H9 (cell line): Measurements from ENCODE around the gene SLC39A8. TPM values are rescaled to one million over a fixed set of nuclear protein-coding genes. Genes with fewer than 3 reads are reported as not detected.

Source experiments
- DNase-seq: peaks from one replicate; pipeline ENCODE4 v3.0.0-alpha.2; 2017
- H2AFZ ChIP-seq: one replicate; pipeline ENCODE4 v1.6.1; 2013; ENCODE audit warnings: mild to moderate bottlenecking, low read length, control low read depth, moderate library complexity
- H2AK5ac ChIP-seq: 2 replicates; pipeline ENCODE4 v1.6.1; 2013; ENCODE audit warnings: low read length, control low read depth, mixed read lengths; ENCODE audit not compliant: insufficient read length
- H2BK120ac ChIP-seq: one replicate; pipeline ENCODE4 v1.6.1; 2013; ENCODE audit warnings: low read depth, mild to moderate bottlenecking, low read length, control low read depth, inconsistent platforms; ENCODE audit not compliant: poor library complexity, severe bottlenecking
- H2BK12ac ChIP-seq: 2 replicates; pipeline ENCODE4 v1.6.1; 2013; ENCODE audit warnings: low read length, control low read depth, mixed read lengths, low read depth; ENCODE audit not compliant: insufficient read length
- H2BK15ac ChIP-seq: 2 replicates; pipeline ENCODE4 v1.6.1; 2013; ENCODE audit warnings: low read depth, low read length, control low read depth
- H2BK20ac ChIP-seq: one replicate; pipeline ENCODE4 v1.6.1; 2013; ENCODE audit warnings: low read depth, mild to moderate bottlenecking, low read length, control low read depth, inconsistent platforms; ENCODE audit not compliant: poor library complexity, severe bottlenecking
- H2BK5ac ChIP-seq: 2 replicates; pipeline ENCODE4 v1.6.1; 2013; ENCODE audit warnings: low read length, control low read depth, mixed read lengths; ENCODE audit not compliant: insufficient read length
- H3K14ac ChIP-seq: 2 replicates; pipeline ENCODE4 v1.6.1; 2013; ENCODE audit warnings: low read length, control low read depth; ENCODE audit not compliant: insufficient read depth
- H3K18ac ChIP-seq: 2 replicates; pipeline ENCODE4 v1.6.1; 2013; ENCODE audit warnings: low read depth, mild to moderate bottlenecking, mixed read lengths, low read length, control low read depth; ENCODE audit not compliant: insufficient read length
- H3K23ac ChIP-seq: 2 replicates; pipeline ENCODE4 v1.6.1; 2013; ENCODE audit warnings: low read length, control low read depth, mixed read lengths, low read depth; ENCODE audit not compliant: insufficient read length
- H3K23me2 ChIP-seq: 2 replicates; pipeline ENCODE4 v1.6.1; 2013; ENCODE audit warnings: low read depth, mild to moderate bottlenecking, mixed read lengths, low read length, control low read depth; ENCODE audit not compliant: insufficient read length, poor library complexity, severe bottlenecking
- H3K27ac ChIP-seq: 2 replicates; pipeline ENCODE4 v1.5.1; 2013; ENCODE audit warnings: low read length, control low read depth, mixed read lengths, low read depth; ENCODE audit not compliant: insufficient read length
- H3K27me3 ChIP-seq: 2 replicates; pipeline ENCODE4 v1.6.1; 2013; ENCODE audit warnings: low read length, control low read depth, inconsistent platforms; ENCODE audit not compliant: insufficient read depth
- H3K4ac ChIP-seq: 2 replicates; pipeline ENCODE4 v1.6.1; 2013; ENCODE audit warnings: low read depth, mild to moderate bottlenecking, control low read depth, inconsistent platforms, low read length, moderate library complexity
- H3K4me1 ChIP-seq: 2 replicates; pipeline ENCODE4 v1.6.1; 2013; ENCODE audit warnings: low read length, control low read depth, inconsistent platforms; ENCODE audit not compliant: insufficient read depth
- H3K4me2 ChIP-seq: 2 replicates; pipeline ENCODE4 v1.6.1; 2013; ENCODE audit warnings: low read length, control low read depth, mixed read lengths; ENCODE audit not compliant: insufficient read length, insufficient read depth
- H3K56ac ChIP-seq: 2 replicates; pipeline ENCODE4 v1.6.1; 2013; ENCODE audit warnings: low read depth, mild to moderate bottlenecking, mixed read lengths, low read length, control low read depth; ENCODE audit not compliant: insufficient read length
- H3K79me1 ChIP-seq: 2 replicates; pipeline ENCODE4 v1.6.1; 2013; ENCODE audit warnings: low read depth, mild to moderate bottlenecking, moderate library complexity, low read length, control low read depth, inconsistent platforms; ENCODE audit not compliant: insufficient read depth, poor library complexity, severe bottlenecking
- H3K79me2 ChIP-seq: 2 replicates; pipeline ENCODE4 v1.6.1; 2013; ENCODE audit warnings: low read length, control low read depth, inconsistent platforms; ENCODE audit not compliant: insufficient read depth
- H3K9ac ChIP-seq: 2 replicates; pipeline ENCODE4 v1.6.1; 2013; ENCODE audit warnings: low read length, control low read depth, mixed read lengths; ENCODE audit not compliant: insufficient read length; ENCODE audit errors: extremely low read depth
- H3K9me3 ChIP-seq: one replicate; pipeline ENCODE4 v1.6.1; 2013; ENCODE audit warnings: low read depth, low read length, inconsistent platforms; ENCODE audit not compliant: control insufficient read depth
- H3T11ph ChIP-seq: one replicate; pipeline ENCODE4 v1.6.1; 2013; ENCODE audit warnings: mild to moderate bottlenecking, low read length, control low read depth, inconsistent platforms
- H4K20me1 ChIP-seq: one replicate; pipeline ENCODE4 v1.6.1; 2013; ENCODE audit not compliant: control insufficient read depth, insufficient read length, insufficient read depth
- H4K5ac ChIP-seq: 2 replicates; pipeline ENCODE4 v1.6.1; 2013; ENCODE audit warnings: low read depth, mild to moderate bottlenecking, mixed read lengths, low read length, control low read depth; ENCODE audit not compliant: insufficient read length
- H4K8ac ChIP-seq: replicated peaks from 2 replicates; pipeline ENCODE4 v1.6.1; 2013; ENCODE audit warnings: low read length, control low read depth, mixed read lengths, low read depth; ENCODE audit not compliant: insufficient read length
- H4K91ac ChIP-seq: 2 replicates; pipeline ENCODE4 v1.6.1; 2013; ENCODE audit warnings: low read depth, mild to moderate bottlenecking, moderate library complexity, mixed read lengths, low read length, control low read depth; ENCODE audit not compliant: insufficient read length
- H3K27ac Mint-ChIP-seq, 3 experiments: 2 replicates in 2 of 3; 3 replicates in 1 of 3; pipeline ENCODE4 v1.8.0; 2020 to 2021; ENCODE audit warnings: mixed read lengths in 3 of 3, mild to moderate bottlenecking in 1 of 3, moderate library complexity in 1 of 3
- H3K27me3 Mint-ChIP-seq: 2 replicates; pipeline ENCODE4 v1.8.0; 2021; ENCODE audit warnings: low read depth, mild to moderate bottlenecking, moderate library complexity, mixed read lengths
- H3K36me3 Mint-ChIP-seq, 3 experiments: 2 replicates in 2 of 3; 3 replicates in 1 of 3; pipeline ENCODE4 v1.8.0; 2020 to 2021; ENCODE audit warnings: low read depth in 3 of 3, mixed read lengths in 3 of 3; ENCODE audit not compliant: insufficient read depth in 1 of 3
- H3K4me1 Mint-ChIP-seq, 2 experiments: 2 replicates each; pipeline ENCODE4 v1.8.0; 2020; ENCODE audit warnings: mixed read lengths in 2 of 2
- H3K4me3 Mint-ChIP-seq, 2 experiments: 2 replicates in 1 of 2; 3 replicates in 1 of 2; pipeline ENCODE4 v1.8.0; 2020 to 2021; ENCODE audit warnings: mild to moderate bottlenecking in 2 of 2, mixed read lengths in 2 of 2, moderate library complexity in 1 of 2
- H3K9me3 Mint-ChIP-seq, 2 experiments: 2 replicates in 1 of 2; 3 replicates in 1 of 2; pipeline ENCODE4 v1.8.0; 2020; ENCODE audit warnings: mild to moderate bottlenecking in 2 of 2, mixed read lengths in 2 of 2, moderate library complexity in 1 of 2
- WGBS: extraction: QIAGEN DNeasy Blood & Tissue Kit; methylation state at CpG from one replicate; pipeline ENCODE4 v1.1.7; 2013; ENCODE audit warnings: missing lambda C conversion rate, low lambda C conversion rate, mixed read lengths; ENCODE audit not compliant: insufficient read length; ENCODE audit errors: extremely low coverage; 5-methylcytosine and 5-hydroxymethylcytosine counted together
- total RNA-seq: library from RNA; stranded (reverse); gene quantifications from 2 replicates; pipeline ENCODE4 v1.2.1, GENCODE V29; 2021
- TF ChIP-seq, protein P1 (sequence below): fragments of 200-600 bp; sonication (generic); conservative IDR thresholded peaks from 3 replicates; pipeline ENCODE4 v1.8.0; 2021; ENCODE audit warnings: antibody characterized with exemption, mild to moderate bottlenecking

The SLC39A8 gene
- total RNA-seq, 1 experiment from 2014 or later = 11.0 TPM

DNA sequence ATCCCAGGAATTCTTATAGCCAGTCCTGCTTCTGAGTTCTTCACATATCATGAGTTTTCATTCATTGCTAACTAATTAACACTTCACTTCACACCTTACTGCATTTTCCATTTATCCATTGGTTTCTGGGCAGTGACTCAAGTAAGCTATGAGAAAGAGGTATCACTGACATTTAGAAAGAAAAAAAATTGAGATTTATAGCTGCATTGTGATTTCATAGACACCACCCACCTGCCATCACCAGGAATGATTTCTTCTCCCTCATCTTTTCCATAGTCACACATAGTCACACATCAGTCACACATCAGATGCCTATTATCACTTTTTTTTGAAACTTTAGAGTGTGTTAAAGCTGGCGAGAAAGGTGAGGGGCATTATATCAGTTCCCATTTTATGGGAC is 121.8 kb downstream of the SLC39A8 start:
- H3K9me3 Mint-ChIP-seq = peaks cover 13 to 21% of the 10 kb centered on the region in 2 experiments
- H3K27ac ChIP-seq = no peak overlapping the region
- H4K20me1 ChIP-seq = no peaks in the 10 kb centered on the region
- no peak overlapping the region for H3K4me3 Mint-ChIP-seq
- H3K23me2 ChIP-seq = no peaks in the 10 kb centered on the region
- H3K27me3 Mint-ChIP-seq = no peaks in the 10 kb centered on the region
- no peak overlapping the region for H2BK5ac ChIP-seq
- H3K9me3 ChIP-seq = no peaks in the 10 kb centered on the region
- H4K8ac ChIP-seq = no peak overlapping the region
- H3K79me1 ChIP-seq = no peaks in the 10 kb centered on the region
- no peak for DNase-seq
- peaks cover 2 to 6% (median 2%) of the 10 kb centered on the region in 3 experiments; a peak in 4 of 7 replicates for H3K36me3 Mint-ChIP-seq
- no peak overlapping the region for H2BK15ac ChIP-seq
- H4K5ac ChIP-seq = no peak overlapping the region
- H2AK5ac ChIP-seq = no peak overlapping the region
- no peak overlapping the region for H3K9ac ChIP-seq
- H3K79me2 ChIP-seq = no peaks in the 10 kb centered on the region
- H3K4me1 Mint-ChIP-seq = peaks cover 10 to 15% of the 10 kb centered on the region in 2 experiments
- no peak overlapping the region for H3K23ac ChIP-seq
- H2BK20ac ChIP-seq = no peak overlapping the region
- no peak overlapping the region for H2BK12ac ChIP-seq
- no peak overlapping the region for H4K91ac ChIP-seq
- TF ChIP-seq, protein P1, sequence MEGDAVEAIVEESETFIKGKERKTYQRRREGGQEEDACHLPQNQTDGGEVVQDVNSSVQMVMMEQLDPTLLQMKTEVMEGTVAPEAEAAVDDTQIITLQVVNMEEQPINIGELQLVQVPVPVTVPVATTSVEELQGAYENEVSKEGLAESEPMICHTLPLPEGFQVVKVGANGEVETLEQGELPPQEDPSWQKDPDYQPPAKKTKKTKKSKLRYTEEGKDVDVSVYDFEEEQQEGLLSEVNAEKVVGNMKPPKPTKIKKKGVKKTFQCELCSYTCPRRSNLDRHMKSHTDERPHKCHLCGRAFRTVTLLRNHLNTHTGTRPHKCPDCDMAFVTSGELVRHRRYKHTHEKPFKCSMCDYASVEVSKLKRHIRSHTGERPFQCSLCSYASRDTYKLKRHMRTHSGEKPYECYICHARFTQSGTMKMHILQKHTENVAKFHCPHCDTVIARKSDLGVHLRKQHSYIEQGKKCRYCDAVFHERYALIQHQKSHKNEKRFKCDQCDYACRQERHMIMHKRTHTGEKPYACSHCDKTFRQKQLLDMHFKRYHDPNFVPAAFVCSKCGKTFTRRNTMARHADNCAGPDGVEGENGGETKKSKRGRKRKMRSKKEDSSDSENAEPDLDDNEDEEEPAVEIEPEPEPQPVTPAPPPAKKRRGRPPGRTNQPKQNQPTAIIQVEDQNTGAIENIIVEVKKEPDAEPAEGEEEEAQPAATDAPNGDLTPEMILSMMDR = no peak
- H2BK120ac ChIP-seq = no peak overlapping the region
- no peak overlapping the region for H2AFZ ChIP-seq
- no peak overlapping the region for H3K56ac ChIP-seq
- H3K4ac ChIP-seq = no peak overlapping the region
- no peak overlapping the region for H3K4me2 ChIP-seq
- H3K14ac ChIP-seq = no peak overlapping the region
- H3K18ac ChIP-seq = no peak overlapping the region
- H3T11ph ChIP-seq = no peak overlapping the region
- H3K27ac Mint-ChIP-seq = no peak overlapping the region
- H3K27me3 ChIP-seq = no peaks in the 10 kb centered on the region
- no peaks in the 10 kb centered on the region; the same call in 1 of the 2 replicates for H3K4me1 ChIP-seq
- WGBS = no CpG with 5 or more reads among the region's 1 CpG
